HepG2 (cell line): ENCODE data around the gene TMCC2.

Experiments
- CREM ChIP-seq, 2 experiments: sonication (generic) in 1 of 2; formaldehyde crosslinking in 1 of 2; IDR thresholded peaks; 2 replicates each; pipeline versions ENCODE4 v1.4.0 to v1.6.1; 2016 to 2020; ENCODE audit warnings: antibody characterized with exemption in 1 of 2, mild to moderate bottlenecking in 1 of 2, missing genetic modification reagents in 1 of 2
- EP300 ChIP-seq, 3 experiments: sonication (generic) in 1 of 3; formaldehyde crosslinking in 1 of 3; IDR thresholded peaks; 2 replicates each; pipeline versions ENCODE4 v1.5.1 to v1.6.1; 2011 to 2020; ENCODE audit warnings: low read depth in 2 of 3, low read length in 2 of 3, borderline replicate concordance in 1 of 3, improper control_type of control experiment in 1 of 3, mild to moderate bottlenecking in 1 of 3, missing genetic modification reagents in 1 of 3, moderate library complexity in 1 of 3
- ERF ChIP-seq: IDR thresholded peaks from 2 replicates; pipeline ENCODE4 v1.6.1; 2018; ENCODE audit warnings: missing biosample characterization, missing genetic modification reagents
- KDM1A ChIP-seq: IDR thresholded peaks from 2 replicates; pipeline ENCODE4 v1.6.1; 2016; ENCODE audit warnings: missing compliant biosample characterization
- POLR2A ChIP-seq, 2 experiments: IDR thresholded peaks; 2 replicates each; pipeline ENCODE4 v1.6.1; 2011; ENCODE audit warnings: low read depth in 2 of 2, low read length in 2 of 2, mild to moderate bottlenecking in 1 of 2, moderate library complexity in 1 of 2; ENCODE audit not compliant: insufficient read depth in 1 of 2
- POLR2AphosphoS5 ChIP-seq: IDR thresholded peaks from 2 replicates; pipeline ENCODE4 v1.6.1; 2012; ENCODE audit warnings: low read depth, low read length
- RFX3 ChIP-seq: IDR thresholded peaks from 2 replicates; pipeline ENCODE4 v1.6.1; 2016; ENCODE audit warnings: missing biosample characterization, missing genetic modification reagents
- ZKSCAN1 ChIP-seq: fragments of 150-350 bp; IDR thresholded peaks from 2 replicates; pipeline ENCODE4 v1.6.1; 2014; ENCODE audit warnings: low read length
- ZNF24 ChIP-seq: fragments of 450-650 bp; IDR thresholded peaks from 2 replicates; pipeline ENCODE4 v1.6.1; 2017; ENCODE audit warnings: antibody characterized with exemption, mild to moderate bottlenecking
- ZNF670 ChIP-seq: sonication (generic); formaldehyde crosslinking; IDR thresholded peaks from 2 replicates; pipeline ENCODE4 v1.8.0; 2022; ENCODE audit warnings: mild to moderate bottlenecking, missing genetic modification reagents, borderline replicate concordance
- TF ChIP-seq, protein P1 (sequence below): sonication (generic); formaldehyde crosslinking; IDR thresholded peaks from 2 replicates; pipeline ENCODE4 v1.5.0; 2020; ENCODE audit warnings: mild to moderate bottlenecking, missing genetic modification reagents, moderate library complexity
- TF ChIP-seq, protein P2 (sequence below): IDR thresholded peaks from 2 replicates; pipeline ENCODE4 v1.6.1; 2012; ENCODE audit warnings: inconsistent platforms
- TF ChIP-seq, protein P3 (sequence below): sonication (generic); formaldehyde crosslinking; IDR thresholded peaks from 2 replicates; pipeline ENCODE4 v1.4.0; 2020; ENCODE audit warnings: missing genetic modification reagents, mild to moderate bottlenecking, borderline replicate concordance
- TF ChIP-seq, protein P4 (sequence below): IDR thresholded peaks from 2 replicates; pipeline ENCODE4 v1.6.1; 2016; ENCODE audit warnings: low read depth, control low read depth

DNA sequence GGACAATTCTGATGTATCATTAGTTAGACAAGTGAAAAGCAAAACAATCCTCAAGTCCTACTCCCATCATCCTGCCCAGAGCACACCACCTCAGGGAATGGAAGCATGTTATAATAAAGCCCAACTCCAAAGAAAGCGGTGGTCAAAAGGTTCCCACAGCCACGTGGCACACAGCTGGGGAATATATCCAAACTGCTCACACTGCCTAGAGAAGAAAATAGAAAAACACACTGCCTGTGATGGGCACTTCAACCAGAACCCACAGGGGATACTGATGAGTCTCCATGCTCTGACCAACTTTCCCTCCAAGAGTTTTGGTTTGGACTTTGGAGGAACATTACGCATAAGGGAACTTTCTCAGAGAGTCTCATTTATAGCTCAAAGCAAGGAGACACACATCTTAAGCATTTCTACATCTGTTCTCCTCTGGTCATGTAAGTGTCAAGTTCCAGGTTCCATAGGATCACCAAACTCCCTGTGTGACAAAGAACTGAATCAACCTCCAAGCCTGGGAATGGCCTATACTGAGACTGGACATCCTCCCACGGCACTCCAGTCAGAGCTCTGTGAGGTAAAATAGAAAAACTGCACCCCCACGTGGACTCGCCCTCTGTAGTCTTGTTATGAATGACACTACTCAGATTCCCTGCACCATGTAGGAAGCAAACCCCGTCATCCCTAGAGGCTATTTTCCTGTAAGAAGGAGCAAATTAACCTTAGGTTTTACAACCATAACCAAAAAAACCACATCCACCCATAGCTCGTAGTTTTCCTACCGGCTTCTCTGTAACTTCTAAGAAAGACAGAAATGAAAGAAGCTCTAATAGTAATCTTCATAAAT is 28.4 kb upstream of the TMCC2 start:
- no peak for TF ChIP-seq RFX3 (CRISPR knock-in tag)
- TF ChIP-seq, protein P1, sequence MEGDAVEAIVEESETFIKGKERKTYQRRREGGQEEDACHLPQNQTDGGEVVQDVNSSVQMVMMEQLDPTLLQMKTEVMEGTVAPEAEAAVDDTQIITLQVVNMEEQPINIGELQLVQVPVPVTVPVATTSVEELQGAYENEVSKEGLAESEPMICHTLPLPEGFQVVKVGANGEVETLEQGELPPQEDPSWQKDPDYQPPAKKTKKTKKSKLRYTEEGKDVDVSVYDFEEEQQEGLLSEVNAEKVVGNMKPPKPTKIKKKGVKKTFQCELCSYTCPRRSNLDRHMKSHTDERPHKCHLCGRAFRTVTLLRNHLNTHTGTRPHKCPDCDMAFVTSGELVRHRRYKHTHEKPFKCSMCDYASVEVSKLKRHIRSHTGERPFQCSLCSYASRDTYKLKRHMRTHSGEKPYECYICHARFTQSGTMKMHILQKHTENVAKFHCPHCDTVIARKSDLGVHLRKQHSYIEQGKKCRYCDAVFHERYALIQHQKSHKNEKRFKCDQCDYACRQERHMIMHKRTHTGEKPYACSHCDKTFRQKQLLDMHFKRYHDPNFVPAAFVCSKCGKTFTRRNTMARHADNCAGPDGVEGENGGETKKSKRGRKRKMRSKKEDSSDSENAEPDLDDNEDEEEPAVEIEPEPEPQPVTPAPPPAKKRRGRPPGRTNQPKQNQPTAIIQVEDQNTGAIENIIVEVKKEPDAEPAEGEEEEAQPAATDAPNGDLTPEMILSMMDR (CRISPR knock-in tag) = no peak
- no peak for TF ChIP-seq KDM1A (CRISPR knock-in tag)
- TF ChIP-seq ZKSCAN1 = no peak
- no peak for TF ChIP-seq ERF (CRISPR knock-in tag)
- no peak for TF ChIP-seq CREM (IDR thresholded peaks at IDR 0.05)
- no peak for TF ChIP-seq CREM (CRISPR knock-in tag; IDR thresholded peaks at IDR 0.05)
- TF ChIP-seq, protein P2, sequence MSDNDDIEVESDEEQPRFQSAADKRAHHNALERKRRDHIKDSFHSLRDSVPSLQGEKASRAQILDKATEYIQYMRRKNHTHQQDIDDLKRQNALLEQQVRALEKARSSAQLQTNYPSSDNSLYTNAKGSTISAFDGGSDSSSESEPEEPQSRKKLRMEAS = no peak
- TF ChIP-seq, protein P3, sequence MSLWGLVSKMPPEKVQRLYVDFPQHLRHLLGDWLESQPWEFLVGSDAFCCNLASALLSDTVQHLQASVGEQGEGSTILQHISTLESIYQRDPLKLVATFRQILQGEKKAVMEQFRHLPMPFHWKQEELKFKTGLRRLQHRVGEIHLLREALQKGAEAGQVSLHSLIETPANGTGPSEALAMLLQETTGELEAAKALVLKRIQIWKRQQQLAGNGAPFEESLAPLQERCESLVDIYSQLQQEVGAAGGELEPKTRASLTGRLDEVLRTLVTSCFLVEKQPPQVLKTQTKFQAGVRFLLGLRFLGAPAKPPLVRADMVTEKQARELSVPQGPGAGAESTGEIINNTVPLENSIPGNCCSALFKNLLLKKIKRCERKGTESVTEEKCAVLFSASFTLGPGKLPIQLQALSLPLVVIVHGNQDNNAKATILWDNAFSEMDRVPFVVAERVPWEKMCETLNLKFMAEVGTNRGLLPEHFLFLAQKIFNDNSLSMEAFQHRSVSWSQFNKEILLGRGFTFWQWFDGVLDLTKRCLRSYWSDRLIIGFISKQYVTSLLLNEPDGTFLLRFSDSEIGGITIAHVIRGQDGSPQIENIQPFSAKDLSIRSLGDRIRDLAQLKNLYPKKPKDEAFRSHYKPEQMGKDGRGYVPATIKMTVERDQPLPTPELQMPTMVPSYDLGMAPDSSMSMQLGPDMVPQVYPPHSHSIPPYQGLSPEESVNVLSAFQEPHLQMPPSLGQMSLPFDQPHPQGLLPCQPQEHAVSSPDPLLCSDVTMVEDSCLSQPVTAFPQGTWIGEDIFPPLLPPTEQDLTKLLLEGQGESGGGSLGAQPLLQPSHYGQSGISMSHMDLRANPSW (CRISPR knock-in tag) = no peak
- no peak for TF ChIP-seq POLR2A (IDR thresholded peaks at IDR 0.05; ENCODE audit: insufficient read depth in 1 of 2, low read depth in 2 of 2, low read length in 2 of 2)
- no peak for TF ChIP-seq EP300 (IDR thresholded peaks at IDR 0.05; ENCODE audit: low read depth in 2 of 2, low read length in 2 of 2)
- TF ChIP-seq EP300 (CRISPR knock-in tag; IDR thresholded peaks at IDR 0.05; ENCODE audit: borderline replicate concordance) = no peak
- TF ChIP-seq ZNF670 (CRISPR knock-in tag) = no peak
- no peak for TF ChIP-seq POLR2AphosphoS5
- TF ChIP-seq ZNF24 = no peak
- TF ChIP-seq, protein P4, sequence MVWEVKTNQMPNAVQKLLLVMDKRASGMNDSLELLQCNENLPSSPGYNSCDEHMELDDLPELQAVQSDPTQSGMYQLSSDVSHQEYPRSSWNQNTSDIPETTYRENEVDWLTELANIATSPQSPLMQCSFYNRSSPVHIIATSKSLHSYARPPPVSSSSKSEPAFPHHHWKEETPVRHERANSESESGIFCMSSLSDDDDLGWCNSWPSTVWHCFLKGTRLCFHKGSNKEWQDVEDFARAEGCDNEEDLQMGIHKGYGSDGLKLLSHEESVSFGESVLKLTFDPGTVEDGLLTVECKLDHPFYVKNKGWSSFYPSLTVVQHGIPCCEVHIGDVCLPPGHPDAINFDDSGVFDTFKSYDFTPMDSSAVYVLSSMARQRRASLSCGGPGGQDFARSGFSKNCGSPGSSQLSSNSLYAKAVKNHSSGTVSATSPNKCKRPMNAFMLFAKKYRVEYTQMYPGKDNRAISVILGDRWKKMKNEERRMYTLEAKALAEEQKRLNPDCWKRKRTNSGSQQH (CRISPR knock-in tag) = no peak
